Measurements from ENCODE around the gene NR1I3. TPM values are rescaled to one million over a fixed set of nuclear protein-coding genes. Genes with fewer than 3 reads are reported as not detected.

NR1I3 gene
- total RNA-seq, 4 donors from 2014 or later, result not detected

DNA sequence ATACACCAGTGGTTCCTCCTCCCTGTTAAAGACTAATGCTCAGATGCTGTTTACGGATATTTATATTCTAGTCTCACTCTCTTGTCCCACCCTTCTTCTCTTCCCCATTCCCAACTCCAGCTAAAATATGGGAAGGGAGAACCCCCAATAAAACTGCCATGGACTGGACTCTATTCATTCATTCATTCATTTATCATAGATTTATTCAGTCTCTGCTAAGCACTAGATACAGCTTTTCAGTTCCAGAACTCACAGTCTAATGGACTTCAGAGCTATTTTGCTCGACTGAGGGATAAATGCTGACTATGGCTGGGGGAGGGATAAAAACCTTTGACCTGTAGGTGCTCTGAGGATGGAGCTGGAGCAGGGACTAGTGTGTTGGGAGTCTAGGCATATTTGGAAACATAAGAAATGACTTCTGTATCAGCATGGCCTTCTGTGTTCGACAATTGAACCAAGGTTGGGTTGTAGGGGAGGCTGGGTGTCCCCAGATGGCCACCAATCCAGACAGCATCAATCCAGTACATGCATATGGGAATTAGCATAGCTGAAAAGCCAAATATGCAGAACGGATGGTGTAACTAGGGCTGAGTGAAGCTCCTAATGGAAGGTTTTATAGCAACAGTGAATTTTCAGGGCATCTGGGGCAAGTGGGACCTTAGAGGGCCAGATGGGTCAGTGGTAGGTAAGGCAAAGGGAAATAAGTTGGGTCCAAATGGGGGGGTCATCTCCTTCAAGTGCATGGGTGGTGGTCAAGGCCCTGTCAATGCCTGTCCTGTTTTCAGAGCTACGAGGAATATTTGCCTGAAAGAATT, 18.7 kb downstream of the NR1I3 start:
- intact Hi-C loops (cut with DNase I), result no loop called here
- no peaks in the 10 kb centered on the region for H3K27me3 ChIP-seq
- no peak overlapping the region for H3K27ac ChIP-seq
- no peak overlapping the region for H3K4me3 ChIP-seq (replicated peaks in 1 of 3)
- peaks cover 4 to 10% of the 10 kb centered on the region in 2 donors for H3K36me3 ChIP-seq
- 91 to 92% methylated on average over 5 of the region's 5 CpGs for WGBS, 2 donors
- no peak for DNase-seq
- H3K9me3 ChIP-seq, result no peaks in the 10 kb centered on the region
- TF ChIP-seq, protein P1, sequence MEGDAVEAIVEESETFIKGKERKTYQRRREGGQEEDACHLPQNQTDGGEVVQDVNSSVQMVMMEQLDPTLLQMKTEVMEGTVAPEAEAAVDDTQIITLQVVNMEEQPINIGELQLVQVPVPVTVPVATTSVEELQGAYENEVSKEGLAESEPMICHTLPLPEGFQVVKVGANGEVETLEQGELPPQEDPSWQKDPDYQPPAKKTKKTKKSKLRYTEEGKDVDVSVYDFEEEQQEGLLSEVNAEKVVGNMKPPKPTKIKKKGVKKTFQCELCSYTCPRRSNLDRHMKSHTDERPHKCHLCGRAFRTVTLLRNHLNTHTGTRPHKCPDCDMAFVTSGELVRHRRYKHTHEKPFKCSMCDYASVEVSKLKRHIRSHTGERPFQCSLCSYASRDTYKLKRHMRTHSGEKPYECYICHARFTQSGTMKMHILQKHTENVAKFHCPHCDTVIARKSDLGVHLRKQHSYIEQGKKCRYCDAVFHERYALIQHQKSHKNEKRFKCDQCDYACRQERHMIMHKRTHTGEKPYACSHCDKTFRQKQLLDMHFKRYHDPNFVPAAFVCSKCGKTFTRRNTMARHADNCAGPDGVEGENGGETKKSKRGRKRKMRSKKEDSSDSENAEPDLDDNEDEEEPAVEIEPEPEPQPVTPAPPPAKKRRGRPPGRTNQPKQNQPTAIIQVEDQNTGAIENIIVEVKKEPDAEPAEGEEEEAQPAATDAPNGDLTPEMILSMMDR (IDR thresholded peaks at IDR 0.05), result no peak
- no peaks in the 10 kb centered on the region for H3K4me1 ChIP-seq

DNA sequence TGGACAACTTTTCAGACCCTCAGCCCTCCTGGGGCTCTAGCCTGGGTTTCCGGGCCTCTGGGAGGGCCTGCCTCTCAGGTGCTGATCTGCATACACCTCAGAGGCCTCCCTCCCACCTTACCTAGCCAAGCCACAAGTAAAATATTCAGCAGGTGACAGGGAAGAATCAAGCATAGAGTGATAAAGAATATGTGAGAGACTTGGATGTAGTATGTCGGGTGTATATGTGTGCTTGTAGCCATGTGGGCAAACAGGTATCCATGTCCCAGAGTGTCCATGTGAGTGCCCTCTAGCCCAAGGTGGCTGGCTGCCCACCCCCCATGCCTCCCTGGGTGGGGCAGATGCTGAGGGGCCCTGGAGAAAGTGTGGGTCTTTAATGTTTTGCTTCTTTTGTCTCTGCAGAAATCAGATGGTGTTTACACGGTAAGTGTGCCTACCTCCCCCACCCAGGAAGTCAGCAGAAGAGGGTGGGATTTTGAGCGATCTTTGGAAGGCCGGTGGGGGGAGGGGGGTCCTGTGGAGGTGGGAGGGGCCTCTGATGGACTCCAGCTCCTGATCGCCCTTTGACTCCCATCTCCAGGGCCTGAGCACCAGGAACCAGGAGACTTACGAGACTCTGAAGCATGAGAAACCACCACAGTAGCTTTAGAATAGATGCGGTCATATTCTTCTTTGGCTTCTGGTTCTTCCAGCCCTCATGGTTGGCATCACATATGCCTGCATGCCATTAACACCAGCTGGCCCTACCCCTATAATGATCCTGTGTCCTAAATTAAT, 19.5 kb downstream of the NR1I3 start:
- Histone ChIP-seq H3K27ac (no peak overlapping the region), H3K4me3 (replicated peaks in 1 of 3) (no peak overlapping the region), H3K4me1 (no peaks in the 10 kb centered on the region), H3K9me3 (no peaks in the 10 kb centered on the region), H3K36me3 (peaks cover 12 to 18% of the 10 kb centered on the region in 2 donors), H3K27me3 (no peaks in the 10 kb centered on the region)
- WGBS, 2 donors, result 72 to 80% methylated on average over 8 of the region's 8 CpGs
- DNase-seq, result no peak
- no peak for TF ChIP-seq POLR2A (IDR thresholded peaks at IDR 0.05)
- TF ChIP-seq, protein P1 (IDR thresholded peaks at IDR 0.05), result no peak
- intact Hi-C loops (cut with DNase I), result no loop called here

DNA sequence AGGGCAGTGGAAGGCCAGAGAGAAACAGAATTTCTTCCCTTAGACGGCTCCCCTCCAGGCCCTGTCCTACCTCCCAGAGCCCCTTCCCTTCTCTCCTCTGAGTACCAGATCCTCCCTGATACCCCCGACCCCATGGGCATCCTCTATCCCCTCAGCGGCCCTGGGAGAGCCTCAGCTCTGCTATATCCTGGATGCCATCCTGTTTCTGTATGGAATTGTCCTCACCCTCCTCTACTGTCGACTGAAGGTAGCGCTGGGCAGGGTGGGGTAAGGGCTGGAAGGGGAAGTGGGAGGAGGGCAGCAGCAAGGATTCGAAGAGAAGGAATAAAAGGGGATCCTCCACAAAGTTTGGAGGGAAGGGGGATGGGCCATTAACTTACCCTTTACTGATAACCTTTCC, 20.2 kb downstream of the NR1I3 start:
- H3K9me3 ChIP-seq, result no peaks in the 10 kb centered on the region
- intact Hi-C loops (cut with DNase I), result no loop called here
- H3K27ac ChIP-seq, result peak overlapping the region in 2 of 3 donors; percentile 6 to 60
- H3K27me3 ChIP-seq, result no peaks in the 10 kb centered on the region
- TF ChIP-seq, protein P1 (IDR thresholded peaks at IDR 0.05), result no peak
- TF ChIP-seq POLR2A (IDR thresholded peaks at IDR 0.05), result no peak
- H3K36me3 ChIP-seq, result peaks cover 19 to 24% of the 10 kb centered on the region in 2 donors
- H3K4me3 ChIP-seq (replicated peaks in 1 of 3), result no peak overlapping the region
- DNase-seq, result no peak
- 66 to 78% methylated on average over 6 of the region's 6 CpGs for WGBS, 2 donors
- no peaks in the 10 kb centered on the region for H3K4me1 ChIP-seq

DNA sequence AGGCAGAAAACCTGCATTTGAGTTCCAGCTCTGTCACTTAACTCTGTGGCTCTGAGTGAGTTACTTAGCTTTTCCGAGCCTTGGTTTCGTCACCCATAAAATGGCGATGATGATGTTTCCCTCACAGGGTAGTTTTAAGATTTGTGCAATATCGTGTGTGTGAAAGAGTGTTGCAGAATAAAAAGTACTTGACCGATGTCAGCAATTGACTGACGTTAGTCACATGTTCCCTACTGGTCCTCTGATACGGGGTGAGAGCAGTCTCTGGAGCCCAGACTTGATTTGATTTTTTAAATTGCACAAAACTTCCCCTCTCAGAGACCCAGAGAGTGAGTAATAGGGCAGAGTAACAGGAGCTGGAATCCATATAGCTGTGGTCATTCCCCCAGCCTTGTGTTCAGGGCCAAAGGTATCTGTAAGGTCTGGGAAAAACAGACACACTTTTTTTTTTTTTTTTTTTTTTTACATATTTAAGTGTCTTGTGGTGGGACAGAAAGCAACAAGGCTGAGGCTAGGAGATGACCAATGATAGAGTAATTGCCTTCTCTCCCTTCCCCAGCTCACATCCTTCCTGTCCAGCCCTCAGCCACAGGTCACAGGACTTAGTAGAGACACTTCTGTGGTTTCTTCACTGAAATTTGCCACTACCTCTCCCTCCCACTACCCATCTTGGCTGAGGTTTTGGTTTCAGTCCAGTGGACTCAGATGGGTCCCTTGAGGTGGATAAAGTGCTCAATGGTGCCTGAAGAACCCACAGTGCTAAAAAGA, 20.9 kb downstream of the NR1I3 start:
- Histone ChIP-seq H3K27me3 (no peaks in the 10 kb centered on the region), H3K36me3 (peaks cover 26 to 31% of the 10 kb centered on the region in 2 donors), H3K9me3 (no peaks in the 10 kb centered on the region), H3K4me1 (no peaks in the 10 kb centered on the region), H3K27ac (peak overlapping the region in 2 of 3 donors; percentile 53 to 60), H3K4me3 (replicated peaks in 1 of 3) (no peak overlapping the region)
- intact Hi-C loops (cut with DNase I), result no loop called here
- WGBS, 2 donors, result 48 to 58% methylated on average over 7 of the region's 7 CpGs
- no peak for DNase-seq
- TF ChIP-seq, protein P1 (IDR thresholded peaks at IDR 0.05), result no peak
- TF ChIP-seq POLR2A (IDR thresholded peaks at IDR 0.05), result no peak
